Measurements from ENCODE around the gene CYTIP.

DNA sequence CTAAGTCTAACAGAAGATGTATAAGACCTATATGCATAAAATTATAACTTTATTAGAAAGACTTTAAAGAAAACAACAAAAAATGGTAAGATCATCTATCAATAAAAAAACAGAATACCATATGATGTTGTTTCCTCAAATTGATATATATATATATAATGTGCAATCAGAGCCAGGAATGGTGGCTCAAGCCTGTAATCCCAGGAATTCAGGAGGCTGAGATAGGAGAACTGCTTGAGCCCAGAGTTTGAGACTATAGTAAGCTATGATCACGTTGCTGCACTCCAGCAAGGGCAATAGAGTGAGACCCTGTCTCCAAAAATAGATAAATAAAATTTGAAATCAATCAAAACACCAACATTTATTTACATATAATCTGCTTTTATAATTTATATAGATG lies 19.5 kb downstream of the CYTIP start:
- TF ChIP-seq, protein P1, sequence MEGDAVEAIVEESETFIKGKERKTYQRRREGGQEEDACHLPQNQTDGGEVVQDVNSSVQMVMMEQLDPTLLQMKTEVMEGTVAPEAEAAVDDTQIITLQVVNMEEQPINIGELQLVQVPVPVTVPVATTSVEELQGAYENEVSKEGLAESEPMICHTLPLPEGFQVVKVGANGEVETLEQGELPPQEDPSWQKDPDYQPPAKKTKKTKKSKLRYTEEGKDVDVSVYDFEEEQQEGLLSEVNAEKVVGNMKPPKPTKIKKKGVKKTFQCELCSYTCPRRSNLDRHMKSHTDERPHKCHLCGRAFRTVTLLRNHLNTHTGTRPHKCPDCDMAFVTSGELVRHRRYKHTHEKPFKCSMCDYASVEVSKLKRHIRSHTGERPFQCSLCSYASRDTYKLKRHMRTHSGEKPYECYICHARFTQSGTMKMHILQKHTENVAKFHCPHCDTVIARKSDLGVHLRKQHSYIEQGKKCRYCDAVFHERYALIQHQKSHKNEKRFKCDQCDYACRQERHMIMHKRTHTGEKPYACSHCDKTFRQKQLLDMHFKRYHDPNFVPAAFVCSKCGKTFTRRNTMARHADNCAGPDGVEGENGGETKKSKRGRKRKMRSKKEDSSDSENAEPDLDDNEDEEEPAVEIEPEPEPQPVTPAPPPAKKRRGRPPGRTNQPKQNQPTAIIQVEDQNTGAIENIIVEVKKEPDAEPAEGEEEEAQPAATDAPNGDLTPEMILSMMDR (IDR thresholded peaks at IDR 0.05) = no peak
- no peak for TF ChIP-seq POLR2A (IDR thresholded peaks at IDR 0.05)

Measured in thyroid gland (tissue), 4 donors.